ENCODE data around the gene SLC16A14. TPM values are rescaled to one million over a fixed set of nuclear protein-coding genes. Genes with fewer than 3 reads are reported as not detected.

Gene SLC16A14
- total RNA-seq, result 2.4 and 3.7 TPM in 2 replicates

GRCh38 chr2:230068651-230069055, at the start of gene SLC16A14:
Gene SLC16A14, minus strand, starts transcription at chr2:230068924. Its CDS starts 9,572 bp downstream, at chr2:230059352.

Other genes starting within 250 kb of the SLC16A14 start
- gene TRIP12, start 146.9 kb downstream of the SLC16A14 start, total RNA-seq, result 85.0 and 92.0 TPM in 2 replicates
- 3.3 and 4.0 TPM in 2 replicates for gene FBXO36, start 146.4 kb downstream of the SLC16A14 start, total RNA-seq
- gene SP110, start 151.1 kb upstream of the SLC16A14 start, total RNA-seq, result 10.1 and 12.2 TPM in 2 replicates
- gene SP140, start 156.8 kb upstream of the SLC16A14 start, total RNA-seq, result not detected in 2 replicates

Data from airway epithelial cell (primary cell).